Fibroblast of skin of right quadriceps (primary cell): ENCODE data around the gene SLC39A3.

Experiments used
- DNase-seq: peaks from one replicate; pipeline ENCODE4 v3.0.0-alpha.2; 2013

Gene SLC39A3

GRCh38 chr19:2744113-2744512 is 4.3 kb upstream of the SLC39A3 start:
- no peak for DNase-seq

- no peak for DNase-seq
These were observed 3.3 kb upstream of the SLC39A3 start for GRCh38 chr19:2743099-2743498.

GRCh38 chr19:2740314-2740656 is 468 bp upstream of the SLC39A3 start:
- DNase-seq: no peak

GRCh38 chr19:2736550-2737190 is 3.1 kb downstream of the SLC39A3 start:
- DNase-seq: no peak

- no peak for DNase-seq
These were observed 4.4 kb downstream of the SLC39A3 start for GRCh38 chr19:2735374-2735773.

GRCh38 chr19:2734589-2735288 is 5.1 kb downstream of the SLC39A3 start:
- DNase-seq: no peak

- DNase-seq: no peak
These were observed 5.8 kb downstream of the SLC39A3 start for GRCh38 chr19:2733930-2734588.

GRCh38 chr19:2732883-2733282 is 6.9 kb downstream of the SLC39A3 start:
- DNase-seq: no peak

GRCh38 chr19:2732157-2732725 is 7.6 kb downstream of the SLC39A3 start:
- no peak for DNase-seq

- DNase-seq: no peak
These were observed 8.4 kb downstream of the SLC39A3 start for GRCh38 chr19:2731181-2731995.

- DNase-seq: no peak
These were observed 9.6 kb downstream of the SLC39A3 start for GRCh38 chr19:2729943-2730818.

GRCh38 chr19:2728783-2729387 is 10.9 kb downstream of the SLC39A3 start:
- no peak for DNase-seq

GRCh38 chr19:2727640-2727944 is 12.2 kb downstream of the SLC39A3 start:
- DNase-seq: no peak

- no peak for DNase-seq
These were observed 12.7 kb downstream of the SLC39A3 start for GRCh38 chr19:2726904-2727639.

GRCh38 chr19:2726160-2726855 is 13.5 kb downstream of the SLC39A3 start:
- DNase-seq: no peak

- no peak for DNase-seq
These were observed 15.7 kb downstream of the SLC39A3 start for GRCh38 chr19:2724148-2724557.

GRCh38 chr19:2723747-2724146 is 16.1 kb downstream of the SLC39A3 start:
- DNase-seq: no peak

GRCh38 chr19:2723345-2723715 is 16.5 kb downstream of the SLC39A3 start:
- DNase-seq: no peak

GRCh38 chr19:2722541-2723344 is 17.1 kb downstream of the SLC39A3 start:
- no peak for DNase-seq
